ENCODE measurements around the gene FAM204A.
A peak's percentile ranks its signal among the peaks of the same experiment; 100 is the strongest.

FAM204A gene

GRCh38 chr10:118341791-118342637, at the start of gene FAM204A:
TSS of gene FAM204A (minus strand) at chr10:118342324. CDS start at chr10:118336415, 5,909 bp downstream.
- H3K27ac ChIP-seq (ENCODE audit: low read depth, low read length): 0 out of 2 replicates have a peak within 1 kb of the TSS, but pooled peaks have one; percentile 19

GRCh38 chr10:118383699-118384098, 41.6 kb upstream of the FAM204A start:
- Histone ChIP-seq H3K27ac (ENCODE audit: low read depth, low read length) (no peak overlapping the region), H3K36me3 (ENCODE audit: insufficient read depth, low read length) (no peaks in the 10 kb centered on the region), H3K4me3 (ENCODE audit: low read depth, low read length) (no peak overlapping the region), H3K79me2 (ENCODE audit: control insufficient read depth, insufficient read depth, low read length, unreplicated experiment) (no peaks in the 10 kb centered on the region), H2AFZ (ENCODE audit: low read length, unreplicated experiment) (no peak overlapping the region), H3K27me3 (ENCODE audit: insufficient read depth, low read length) (peaks cover 78% of the 10 kb centered on the region), H3K4me1 (ENCODE audit: control insufficient read depth, insufficient read depth, low read length, unreplicated experiment) (no peaks in the 10 kb centered on the region)

More at GRCh38 chr10:118341791-118342637, at the start of gene FAM204A:
- Histone ChIP-seq H3K4me3 (ENCODE audit: low read depth, low read length) (peak within 1 kb of the TSS; percentile 92), H3K79me2 (ENCODE audit: control insufficient read depth, insufficient read depth, low read length, unreplicated experiment) (peaks cover 48% of the 10 kb centered on the region), H2AFZ (ENCODE audit: low read length, unreplicated experiment) (peak within 1 kb of the TSS; percentile 98), H3K27me3 (ENCODE audit: insufficient read depth, low read length) (no peaks in the 10 kb centered on the region), H3K4me1 (ENCODE audit: control insufficient read depth, insufficient read depth, low read length, unreplicated experiment) (peaks cover 17% of the 10 kb centered on the region), H3K36me3 (ENCODE audit: insufficient read depth, low read length) (no peaks in the 10 kb centered on the region)

- no peak overlapping the region for H3K4me3 ChIP-seq (ENCODE audit: low read depth, low read length)
- H3K79me2 ChIP-seq (ENCODE audit: control insufficient read depth, insufficient read depth, low read length, unreplicated experiment): no peaks in the 10 kb centered on the region
- H3K36me3 ChIP-seq (ENCODE audit: insufficient read depth, low read length): no peaks in the 10 kb centered on the region
- H3K27me3 ChIP-seq (ENCODE audit: insufficient read depth, low read length): peaks cover 80% of the 10 kb centered on the region
- H3K4me1 ChIP-seq (ENCODE audit: control insufficient read depth, insufficient read depth, low read length, unreplicated experiment): no peaks in the 10 kb centered on the region
- H3K27ac ChIP-seq (ENCODE audit: low read depth, low read length): no peak overlapping the region
- H2AFZ ChIP-seq (ENCODE audit: low read length, unreplicated experiment): no peak overlapping the region
These were observed 41.1 kb upstream of the FAM204A start for GRCh38 chr10:118383063-118383689.

- peaks cover 12% of the 10 kb centered on the region for H3K4me1 ChIP-seq (ENCODE audit: control insufficient read depth, insufficient read depth, low read length, unreplicated experiment)
- H3K27ac ChIP-seq (ENCODE audit: low read depth, low read length): no peak overlapping the region
- no peak overlapping the region for H2AFZ ChIP-seq (ENCODE audit: low read length, unreplicated experiment)
- H3K27me3 ChIP-seq (ENCODE audit: insufficient read depth, low read length): peaks cover 29% of the 10 kb centered on the region
- no peak overlapping the region for H3K4me3 ChIP-seq (ENCODE audit: low read depth, low read length)
- H3K36me3 ChIP-seq (ENCODE audit: insufficient read depth, low read length): no peaks in the 10 kb centered on the region
- no peaks in the 10 kb centered on the region for H3K79me2 ChIP-seq (ENCODE audit: control insufficient read depth, insufficient read depth, low read length, unreplicated experiment)
These were observed 32.3 kb upstream of the FAM204A start for GRCh38 chr10:118374404-118374803.

GRCh38 chr10:118373786-118374185, 31.7 kb upstream of the FAM204A start:
- no peak overlapping the region for H2AFZ ChIP-seq (ENCODE audit: low read length, unreplicated experiment)
- no peak overlapping the region for H3K4me3 ChIP-seq (ENCODE audit: low read depth, low read length)
- peaks cover 12% of the 10 kb centered on the region for H3K4me1 ChIP-seq (ENCODE audit: control insufficient read depth, insufficient read depth, low read length, unreplicated experiment)
- peaks cover 26% of the 10 kb centered on the region for H3K27me3 ChIP-seq (ENCODE audit: insufficient read depth, low read length)
- H3K36me3 ChIP-seq (ENCODE audit: insufficient read depth, low read length): no peaks in the 10 kb centered on the region
- no peak overlapping the region for H3K27ac ChIP-seq (ENCODE audit: low read depth, low read length)
- no peaks in the 10 kb centered on the region for H3K79me2 ChIP-seq (ENCODE audit: control insufficient read depth, insufficient read depth, low read length, unreplicated experiment)

GRCh38 chr10:118370499-118370898, 28.4 kb upstream of the FAM204A start:
- Histone ChIP-seq H3K79me2 (ENCODE audit: control insufficient read depth, insufficient read depth, low read length, unreplicated experiment) (no peaks in the 10 kb centered on the region), H3K27ac (ENCODE audit: low read depth, low read length) (no peak overlapping the region), H2AFZ (ENCODE audit: low read length, unreplicated experiment) (no peak overlapping the region), H3K27me3 (ENCODE audit: insufficient read depth, low read length) (peaks cover 16% of the 10 kb centered on the region), H3K4me1 (ENCODE audit: control insufficient read depth, insufficient read depth, low read length, unreplicated experiment) (peaks cover 12% of the 10 kb centered on the region), H3K4me3 (ENCODE audit: low read depth, low read length) (no peak overlapping the region), H3K36me3 (ENCODE audit: insufficient read depth, low read length) (no peaks in the 10 kb centered on the region)

- no peak overlapping the region for H3K4me3 ChIP-seq (ENCODE audit: low read depth, low read length)
- peaks cover 19% of the 10 kb centered on the region for H3K27me3 ChIP-seq (ENCODE audit: insufficient read depth, low read length)
- H2AFZ ChIP-seq (ENCODE audit: low read length, unreplicated experiment): no peak overlapping the region
- peaks cover 12% of the 10 kb centered on the region for H3K4me1 ChIP-seq (ENCODE audit: control insufficient read depth, insufficient read depth, low read length, unreplicated experiment)
- H3K36me3 ChIP-seq (ENCODE audit: insufficient read depth, low read length): no peaks in the 10 kb centered on the region
- no peak overlapping the region for H3K27ac ChIP-seq (ENCODE audit: low read depth, low read length)
- H3K79me2 ChIP-seq (ENCODE audit: control insufficient read depth, insufficient read depth, low read length, unreplicated experiment): no peaks in the 10 kb centered on the region
These were observed 27.6 kb upstream of the FAM204A start for GRCh38 chr10:118369641-118370205.

- no peak overlapping the region for H3K4me3 ChIP-seq (ENCODE audit: low read depth, low read length)
- no peaks in the 10 kb centered on the region for H3K79me2 ChIP-seq (ENCODE audit: control insufficient read depth, insufficient read depth, low read length, unreplicated experiment)
- no peak overlapping the region for H2AFZ ChIP-seq (ENCODE audit: low read length, unreplicated experiment)
- no peak overlapping the region for H3K27ac ChIP-seq (ENCODE audit: low read depth, low read length)
- H3K4me1 ChIP-seq (ENCODE audit: control insufficient read depth, insufficient read depth, low read length, unreplicated experiment): no peaks in the 10 kb centered on the region
- peaks cover 30% of the 10 kb centered on the region for H3K27me3 ChIP-seq (ENCODE audit: insufficient read depth, low read length)
- no peaks in the 10 kb centered on the region for H3K36me3 ChIP-seq (ENCODE audit: insufficient read depth, low read length)
These were observed 23.6 kb upstream of the FAM204A start for GRCh38 chr10:118365702-118366101.

- Histone ChIP-seq H3K4me3 (ENCODE audit: low read depth, low read length) (no peak overlapping the region), H3K79me2 (ENCODE audit: control insufficient read depth, insufficient read depth, low read length, unreplicated experiment) (no peaks in the 10 kb centered on the region), H3K27ac (ENCODE audit: low read depth, low read length) (no peak overlapping the region), H2AFZ (ENCODE audit: low read length, unreplicated experiment) (no peak overlapping the region), H3K36me3 (ENCODE audit: insufficient read depth, low read length) (no peaks in the 10 kb centered on the region), H3K4me1 (ENCODE audit: control insufficient read depth, insufficient read depth, low read length, unreplicated experiment) (no peaks in the 10 kb centered on the region), H3K27me3 (ENCODE audit: insufficient read depth, low read length) (peaks cover 22% of the 10 kb centered on the region)
These were observed 20.0 kb upstream of the FAM204A start for GRCh38 chr10:118362103-118362502.

GRCh38 chr10:118358327-118358726, 16.2 kb upstream of the FAM204A start:
- H3K4me1 ChIP-seq (ENCODE audit: control insufficient read depth, insufficient read depth, low read length, unreplicated experiment): no peaks in the 10 kb centered on the region
- no peaks in the 10 kb centered on the region for H3K36me3 ChIP-seq (ENCODE audit: insufficient read depth, low read length)
- no peak overlapping the region for H3K4me3 ChIP-seq (ENCODE audit: low read depth, low read length)
- H2AFZ ChIP-seq (ENCODE audit: low read length, unreplicated experiment): no peak overlapping the region
- H3K27ac ChIP-seq (ENCODE audit: low read depth, low read length): no peak overlapping the region
- H3K27me3 ChIP-seq (ENCODE audit: insufficient read depth, low read length): peaks cover 40% of the 10 kb centered on the region
- H3K79me2 ChIP-seq (ENCODE audit: control insufficient read depth, insufficient read depth, low read length, unreplicated experiment): no peaks in the 10 kb centered on the region
